Liver (tissue), 9 donors: ENCODE data around the gene PPFIA1. TPM values are rescaled to one million over a fixed set of nuclear protein-coding genes. Genes with fewer than 3 reads are reported as not detected.

Source experiments
- DNase-seq: peaks from one replicate; pipeline ENCODE4 v3.0.0-alpha.2; 2017; ENCODE audit warnings: low spot score
- H3K27ac ChIP-seq, 2 donors: one replicate each; pipeline ENCODE4 v1.7.0; 2013; ENCODE audit warnings: inconsistent platforms in 2 of 2, low read length in 2 of 2, control low read depth in 1 of 2, low read depth in 1 of 2, mild to moderate bottlenecking in 1 of 2
- H3K27me3 ChIP-seq, 4 donors: one replicate each; pipeline versions ENCODE4 v1.6.1 to v1.7.0; 2013; ENCODE audit warnings: low read length in 3 of 4, inconsistent platforms in 1 of 4, mild to moderate bottlenecking in 1 of 4, moderate library complexity in 1 of 4; ENCODE audit not compliant: control insufficient read depth in 4 of 4, insufficient read depth in 4 of 4
- H3K36me3 ChIP-seq, 4 donors: one replicate each; pipeline versions ENCODE4 v1.6.1 to v1.7.0; 2013; ENCODE audit warnings: low read length in 3 of 4, mild to moderate bottlenecking in 3 of 4, low read depth in 1 of 4, moderate library complexity in 1 of 4; ENCODE audit not compliant: control insufficient read depth in 4 of 4, insufficient read depth in 3 of 4
- H3K4me1 ChIP-seq, 4 donors: one replicate each; pipeline versions ENCODE4 v1.6.1 to v1.7.0; 2013; ENCODE audit warnings: low read length in 3 of 4, mild to moderate bottlenecking in 3 of 4, moderate library complexity in 1 of 4; ENCODE audit not compliant: control insufficient read depth in 4 of 4, insufficient read depth in 4 of 4
- H3K4me3 ChIP-seq, 3 donors: one replicate each; pipeline versions ENCODE4 v1.6.1 to v1.7.0; 2013; ENCODE audit warnings: low read length in 3 of 3, control low read depth in 1 of 3, low read depth in 1 of 3, mild to moderate bottlenecking in 1 of 3
- H3K9ac ChIP-seq, 2 donors: one replicate each; pipeline ENCODE4 v1.7.0; 2013; ENCODE audit warnings: low read length in 2 of 2, mild to moderate bottlenecking in 2 of 2, moderate library complexity in 2 of 2, control low read depth in 1 of 2, low read depth in 1 of 2
- H3K9me3 ChIP-seq, 4 donors: one replicate each; pipeline versions ENCODE4 v1.6.1 to v1.7.0; 2013; ENCODE audit warnings: low read length in 3 of 4; ENCODE audit not compliant: control insufficient read depth in 4 of 4
- ATF3 ChIP-seq: IDR thresholded peaks from 2 replicates; pipeline ENCODE4 v1.6.1; 2016; ENCODE audit warnings: antibody characterized with exemption
- CTCF ChIP-seq: fragments of 150-350 bp; IDR thresholded peaks from 2 replicates; pipeline ENCODE4 v1.5.1; 2017; ENCODE audit warnings: improper control_type of control experiment, low read depth, low read length; ENCODE audit not compliant: missing input control
- FOXA1 ChIP-seq: IDR thresholded peaks from 2 replicates; pipeline ENCODE4 v1.6.1; 2016; ENCODE audit warnings: antibody characterized with exemption
- FOXA2 ChIP-seq: IDR thresholded peaks from 2 replicates; pipeline ENCODE4 v1.6.1; 2016; ENCODE audit warnings: antibody characterized with exemption
- HNF4A ChIP-seq, 2 donors: conservative IDR thresholded peaks; 2 replicates each; pipeline ENCODE4 v1.6.1; 2016; ENCODE audit warnings: antibody characterized with exemption in 2 of 2, mild to moderate bottlenecking in 2 of 2
- HNF4G ChIP-seq: IDR thresholded peaks from 2 replicates; pipeline ENCODE4 v1.6.1; 2016; ENCODE audit warnings: antibody characterized with exemption
- MAX ChIP-seq: IDR thresholded peaks from 2 replicates; pipeline ENCODE4 v1.6.1; 2016; ENCODE audit warnings: antibody characterized with exemption
- NR2F2 ChIP-seq: IDR thresholded peaks from 2 replicates; pipeline ENCODE4 v1.6.1; 2016; ENCODE audit warnings: antibody characterized with exemption
- RAD21 ChIP-seq, 2 donors: IDR thresholded peaks; 2 replicates each; pipeline ENCODE4 v1.6.1; 2016; ENCODE audit warnings: antibody characterized with exemption in 2 of 2, mild to moderate bottlenecking in 2 of 2
- REST ChIP-seq: IDR thresholded peaks from 2 replicates; pipeline ENCODE4 v1.6.1; 2016; ENCODE audit warnings: antibody characterized with exemption, mild to moderate bottlenecking
- SP1 ChIP-seq: IDR thresholded peaks from 2 replicates; pipeline ENCODE4 v1.6.1; 2018; ENCODE audit warnings: antibody characterized with exemption, mild to moderate bottlenecking
- YY1 ChIP-seq: IDR thresholded peaks from 2 replicates; pipeline ENCODE4 v1.6.1; 2016; ENCODE audit warnings: antibody characterized with exemption, mild to moderate bottlenecking
- WGBS: extraction: QIAGEN DNeasy Blood & Tissue Kit; methylation state at CpG from one replicate; pipeline ENCODE4 v1.1.7; 2013; 5-methylcytosine and 5-hydroxymethylcytosine counted together
- polyA plus RNA-seq, 2 donors: library from polyadenylated mRNA; stranded (reverse) in 1 of 2; unstranded in 1 of 2; fragments of 200-250 nt in 1 of 2; fragments of >200 nt in 1 of 2; fragmentation: Nextera tagmentation in 1 of 2; extraction: Ambion mirVana in 1 of 2; gene quantifications; one replicate each; pipeline versions ENCODE4 v1.2.1 to v1.2.3, GENCODE V29; 2013 to 2015
- total RNA-seq, 2 donors: library from RNA; depleted of rRNA; stranded (reverse); fragments of >200 nt; gene quantifications; one replicate each; pipeline ENCODE4 v1.2.3, GENCODE V29; 2014
- donor health status: healthy.
- donor health status: healthy.
- donor health status: healthy.
- donor health status: healthy.
- donor health status: healthy.

The PPFIA1 gene
- total and polyA plus RNA-seq, 4 donors, result 9.9 to 39.6 (median 14.5) TPM

DNA sequence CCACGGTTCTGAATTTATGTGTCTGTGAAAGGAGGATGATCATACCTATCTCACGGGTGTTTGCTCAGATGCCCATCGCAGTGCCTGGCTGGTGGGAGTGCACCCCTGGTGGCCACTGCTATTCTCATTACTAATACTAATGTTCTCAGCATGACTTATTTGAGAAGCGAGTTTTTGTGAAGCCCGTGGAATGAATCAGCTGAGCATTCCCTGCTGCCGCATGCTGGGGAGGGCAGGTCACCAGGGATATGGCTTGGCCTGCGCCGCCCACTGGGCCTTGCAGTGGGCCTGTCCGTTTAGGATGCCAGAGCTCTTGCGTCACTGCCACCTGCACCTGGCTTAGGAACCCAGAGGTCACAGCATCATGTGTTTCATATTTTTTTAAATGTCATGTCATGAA lies 144.7 kb downstream of the PPFIA1 start:
- Histone ChIP-seq H3K27ac (no peak overlapping the region), H3K36me3 (peaks cover 15 to 77% (median 51%) of the 10 kb centered on the region in 4 donors), H3K4me1 (no peaks in the 10 kb centered on the region), H3K9me3 (no peaks in the 10 kb centered on the region), H3K9ac (no peak overlapping the region), H3K27me3 (no peaks in the 10 kb centered on the region), H3K4me3 (no peak overlapping the region)
- DNase-seq, result no peak
- WGBS, result 73% methylated on average over 10 of the region's 10 CpGs
- TF ChIP-seq FOXA2 (no peak), SP1 (no peak), FOXA1 (no peak), CTCF (no peak), YY1 (no peak)

- H3K9ac ChIP-seq, result no peak overlapping the region
- H3K4me3 ChIP-seq, result no peak overlapping the region
- H3K27me3 ChIP-seq, result no peaks in the 10 kb centered on the region
- 90% methylated on average over 25 of the region's 25 CpGs for WGBS
- H3K9me3 ChIP-seq, result no peaks in the 10 kb centered on the region
- no peaks in the 10 kb centered on the region for H3K4me1 ChIP-seq
- no peak overlapping the region for H3K27ac ChIP-seq
- H3K36me3 ChIP-seq, result peaks cover 14 to 77% (median 48%) of the 10 kb centered on the region in 4 donors
- no peak for DNase-seq
- TF ChIP-seq HNF4A (conservative IDR thresholded peaks at IDR 0.05) (no peak), ATF3 (no peak), SP1 (no peak), MAX (no peak), FOXA1 (no peak), REST (no peak), RAD21 (IDR thresholded peaks at IDR 0.05) (no peak), CTCF (no peak), HNF4G (no peak), NR2F2 (no peak)
Measured at GRCh38 chr11:70415642-70416395, 145.3 kb downstream of the PPFIA1 start.
